Raji (cell line): ENCODE results near the gene RPS6KA6.

Experiments used
- POLR2A ChIP-seq: IDR thresholded peaks from 2 replicates; pipeline ENCODE4 v1.6.1; 2011; ENCODE audit warnings: low read depth, low read length, control low read depth; ENCODE audit not compliant: insufficient read depth

Gene RPS6KA6

DNA sequence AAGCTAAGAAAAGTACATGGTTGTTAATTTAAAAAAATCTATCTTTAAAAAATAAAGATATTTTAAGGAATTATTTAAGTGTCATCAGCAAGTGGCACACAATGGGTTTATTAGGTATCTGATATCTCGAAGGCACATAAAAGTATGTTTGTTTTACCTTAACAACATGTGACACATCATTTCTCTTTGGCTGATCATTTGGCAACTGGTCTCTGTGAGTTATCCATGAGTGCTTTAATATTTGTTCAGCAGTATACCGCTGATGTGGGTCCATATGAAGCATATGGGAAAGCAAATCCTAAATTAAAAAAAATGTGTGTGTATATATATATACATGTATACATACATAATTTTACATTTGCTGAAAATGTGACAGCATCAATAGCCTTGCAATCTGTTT lies 123.2 kb downstream of the RPS6KA6 start:
- TF ChIP-seq POLR2A = no peak

DNA sequence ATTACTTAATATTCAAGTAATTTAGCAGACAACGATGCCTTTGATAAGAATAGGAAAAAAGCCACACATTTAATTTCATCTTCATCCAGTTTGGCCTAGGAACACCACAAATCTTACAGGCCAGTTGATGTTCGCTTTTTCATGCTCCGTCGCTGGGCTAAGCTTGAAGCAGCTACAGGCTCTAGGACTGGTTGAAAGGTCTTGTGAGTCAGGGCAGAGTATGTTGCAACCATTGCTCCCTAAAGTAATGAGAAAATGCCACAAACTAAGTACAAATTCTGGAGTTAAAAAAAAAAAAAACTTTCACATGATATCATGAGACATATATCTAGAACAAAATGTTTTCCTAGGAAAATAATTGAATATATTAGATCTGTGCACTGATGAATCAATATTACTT lies 123.8 kb downstream of the RPS6KA6 start:
- no peak for TF ChIP-seq POLR2A

DNA sequence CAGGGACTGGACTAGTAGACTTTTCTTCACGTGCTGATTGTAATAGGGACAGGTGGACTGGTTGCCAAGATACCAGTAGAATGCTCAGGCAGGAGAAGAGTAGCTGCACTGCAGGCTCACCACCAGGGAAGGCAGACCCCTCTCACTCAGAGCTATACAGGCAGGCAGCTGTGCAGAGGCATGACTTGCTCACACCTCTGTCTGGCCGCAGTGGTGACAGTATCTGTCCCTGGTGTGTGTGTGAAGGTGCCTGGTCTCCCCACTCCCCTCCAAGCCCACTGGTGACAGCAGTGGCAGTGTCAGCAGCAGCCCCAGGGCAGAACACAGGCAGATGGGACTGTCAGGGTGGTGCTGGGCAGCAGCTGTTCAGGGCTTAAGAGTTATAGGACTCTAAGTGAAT lies 140.7 kb downstream of the RPS6KA6 start:
- no peak for TF ChIP-seq POLR2A

DNA sequence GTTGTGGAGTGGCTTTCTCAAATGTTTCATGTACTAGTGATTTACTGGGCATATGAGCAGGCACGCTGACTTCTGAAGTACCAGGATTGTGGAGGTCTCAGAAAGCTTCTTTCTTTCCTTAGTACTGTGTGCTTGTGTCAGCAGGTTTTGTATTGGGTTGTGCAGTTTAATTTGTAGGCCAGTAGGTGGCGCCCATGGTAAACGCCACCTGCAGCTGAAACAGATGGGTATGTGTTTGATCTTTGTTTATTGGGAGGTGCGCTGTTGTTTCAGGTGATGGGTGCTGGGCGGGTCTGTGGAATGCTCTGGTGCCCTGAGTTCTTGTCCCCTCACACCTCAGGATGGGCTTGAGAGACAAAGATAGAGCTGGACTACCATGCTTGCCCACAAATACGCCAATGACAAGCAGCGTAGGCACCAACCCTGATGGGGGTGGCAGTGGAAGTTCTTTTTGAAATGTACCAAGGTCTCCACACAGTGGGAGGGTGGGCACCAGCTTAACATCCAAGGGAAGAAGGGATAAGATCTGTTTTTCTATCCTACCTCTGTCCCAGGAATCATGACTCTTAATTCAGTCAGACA lies 141.5 kb downstream of the RPS6KA6 start:
- TF ChIP-seq POLR2A = no peak

DNA sequence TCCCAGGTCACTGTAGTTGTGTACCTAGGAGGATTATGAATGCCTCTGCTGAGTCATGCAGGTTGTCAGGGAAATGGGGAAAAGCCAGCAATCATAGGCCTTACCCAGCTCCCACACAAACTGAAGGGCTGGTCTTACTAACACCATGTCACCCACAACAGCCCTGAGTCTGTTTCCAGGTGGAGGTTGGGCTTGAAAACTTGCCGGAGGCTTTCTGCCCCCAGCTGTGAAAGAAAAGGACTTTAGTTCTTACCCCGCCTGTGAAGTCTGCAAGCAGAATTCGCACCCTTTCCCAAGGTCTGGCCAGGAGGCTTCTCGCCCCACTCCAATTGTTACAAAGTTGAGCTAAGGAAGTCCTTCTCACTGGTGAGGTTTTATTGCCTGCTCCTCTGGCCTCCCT lies 143.9 kb downstream of the RPS6KA6 start:
- TF ChIP-seq POLR2A = no peak
